Endothelial cell of umbilical vein (primary cell): ENCODE measurements around the gene TBCD. TPM values are rescaled to one million over a fixed set of nuclear protein-coding genes. Genes with fewer than 3 reads are reported as not detected.

ENCODE experiments used
- BruUV-seq: library from RNA; stranded (reverse); fragments of 400-500 nt; replicated peaks from 2 replicates; lab custom pipeline; 2021; lab: Mats Ljungman, UMichigan
- CTCF ChIA-PET: fragments of 300-600, 350-600 bp; sonication (Branson Sonifier 250); formaldehyde crosslinking; loops from one replicate; lab custom pipeline; 2021; ENCODE audit warnings: antibody characterized with exemption, inconsistent platforms; lab: Charles Lee
- POLR2A ChIA-PET: fragments of 300-600, 350-600 bp; sonication (Branson Sonifier 250); formaldehyde crosslinking; loops from one replicate; lab custom pipeline; 2021; ENCODE audit warnings: antibody characterized with exemption, inconsistent platforms; lab: Charles Lee
- DNase-seq: peaks from one replicate; pipeline ENCODE4 v3.0.0-alpha.2; 2011; ENCODE audit warnings: low read depth, low spot score
- FAIRE-seq: peaks from 2 replicates; lab custom pipeline; 2011; peaks lifted over from hg19 to GRCh38; lab: Jason Lieb, UNC
- H2AFZ ChIP-seq: 2 replicates; pipeline ENCODE4 v1.6.0; 2012; ENCODE audit warnings: low read depth, low read length, control low read depth, inconsistent platforms
- H3K27ac ChIP-seq: 2 replicates; pipeline ENCODE4 v1.5.1; 2011; ENCODE audit warnings: low read depth, mild to moderate bottlenecking, control low read depth, low read length, moderate library complexity; ENCODE audit not compliant: insufficient read depth
- H3K27me3 ChIP-seq, 2 experiments: 2 replicates each; pipeline versions ENCODE4 v1.6.0 to v1.6.1; 2011; ENCODE audit warnings: low read length in 2 of 2, mixed read lengths in 1 of 2; ENCODE audit not compliant: control insufficient read depth in 2 of 2, insufficient read depth in 2 of 2
- H3K36me3 ChIP-seq, 2 experiments: 2 replicates in 1 of 2; 3 replicates in 1 of 2; pipeline ENCODE4 v1.5.1; 2011; ENCODE audit warnings: low read length in 2 of 2, mild to moderate bottlenecking in 1 of 2, moderate library complexity in 1 of 2; ENCODE audit not compliant: control insufficient read depth in 2 of 2, insufficient read depth in 2 of 2; ENCODE audit errors: extremely low read depth in 1 of 2
- H3K4me1 ChIP-seq: 3 replicates; pipeline ENCODE4 v1.5.1; 2011; ENCODE audit warnings: mild to moderate bottlenecking, low read length; ENCODE audit not compliant: control insufficient read depth, insufficient read depth; ENCODE audit errors: extremely low read depth
- H3K4me2 ChIP-seq: 2 replicates; pipeline ENCODE4 v1.6.1; 2011; ENCODE audit warnings: low read length, control low read depth, mixed read lengths; ENCODE audit not compliant: insufficient read depth
- H3K4me3 ChIP-seq, 3 experiments: fragments of 200-600 bp in 1 of 3; sonication (generic), shearing (Covaris generic) in 1 of 3; replicated peaks in 1 of 3; 2 replicates each; pipeline ENCODE4 v1.5.1; 2011 to 2016; ENCODE audit warnings: control low read depth in 3 of 3, low read length in 3 of 3, mild to moderate bottlenecking in 2 of 3, inconsistent platforms in 1 of 3, low read depth in 1 of 3, moderate library complexity in 1 of 3; ENCODE audit not compliant: insufficient read depth in 1 of 3
- H3K79me2 ChIP-seq: 2 replicates; pipeline ENCODE4 v1.6.0; 2012; ENCODE audit warnings: low read length, inconsistent platforms; ENCODE audit not compliant: control insufficient read depth, insufficient read depth
- H3K9ac ChIP-seq: replicated peaks from 2 replicates; pipeline ENCODE3; 2011; ENCODE audit warnings: low read length, control low read depth; ENCODE audit not compliant: insufficient read depth; ENCODE audit errors: extremely low read depth
- H3K9me1 ChIP-seq: replicated peaks from 3 replicates; pipeline ENCODE4 v1.6.0; 2011; ENCODE audit warnings: mild to moderate bottlenecking, low read length; ENCODE audit not compliant: control insufficient read depth, insufficient read depth; ENCODE audit errors: extremely low read depth
- H3K9me3 ChIP-seq: replicated peaks from 2 replicates; pipeline ENCODE4 v1.5.1; 2012; ENCODE audit warnings: low read length, inconsistent platforms; ENCODE audit not compliant: control insufficient read depth, insufficient read depth
- H4K20me1 ChIP-seq: replicated peaks from 2 replicates; pipeline ENCODE3; 2011; ENCODE audit warnings: mild to moderate bottlenecking, low read length; ENCODE audit not compliant: control insufficient read depth, insufficient read depth; ENCODE audit errors: extremely low read depth
- FOS ChIP-seq: IDR thresholded peaks from 2 replicates; pipeline ENCODE4 v1.6.1; 2011; ENCODE audit warnings: mild to moderate bottlenecking, low read length, moderate library complexity, borderline replicate concordance; ENCODE audit not compliant: insufficient read depth
- GATA2 ChIP-seq: IDR thresholded peaks from 2 replicates; pipeline ENCODE4 v1.7.0; 2011; ENCODE audit warnings: low read depth, mild to moderate bottlenecking, moderate library complexity, mixed read lengths, low read length; ENCODE audit not compliant: insufficient read length, insufficient read depth
- JUN ChIP-seq: IDR thresholded peaks from 2 replicates; pipeline ENCODE4 v1.6.1; 2011; ENCODE audit warnings: borderline replicate concordance, low read depth; ENCODE audit not compliant: insufficient read length, insufficient read depth
- MYC ChIP-seq: IDR thresholded peaks from one replicate; pipeline ENCODE4 v1.6.1; 2011; ENCODE audit warnings: mild to moderate bottlenecking, low read depth, low read length
- POLR2AphosphoS5 ChIP-seq: IDR thresholded peaks from 2 replicates; pipeline ENCODE4 v1.6.1; 2012; ENCODE audit warnings: low read depth, mild to moderate bottlenecking, control low read depth, low read length, moderate library complexity; ENCODE audit not compliant: insufficient read depth
- dilution Hi-C: fragments of 300-500 bp; cut with MboI; formaldehyde crosslinking; loops from one replicate; pipeline ENCODE4 v1.15.0; 2019; ENCODE audit warnings: low sequenced_read_pairs; ENCODE audit not compliant: extremely low pct_ligation_motif_present
- intact Hi-C: fragments of 100-400 bp; cut with micrococcal nuclease; formaldehyde crosslinking; loops from one replicate; pipeline ENCODE4 v1.10.0; 2022
- polyA plus RNA-seq, 4 experiments: library from polyadenylated mRNA; depleted of rRNA in 3 of 4; stranded (reverse) in 3 of 4; unstranded in 1 of 4; fragments of >200 nt; gene quantifications; 2 replicates each; pipeline versions ENCODE4 v1.2.1 to v1.2.3, GENCODE V29; 2011 to 2012; ENCODE audit warnings: missing spikeins in 1 of 4
- total RNA-seq: library from RNA; stranded (reverse); gene quantifications from 2 replicates; pipeline ENCODE4 v1.2.3, GENCODE V29; 2021
- TF ChIP-seq, protein P1 (sequence below), 2 donors: IDR thresholded peaks; 1 replicate in 1 of 2; 2 replicates in 1 of 2; pipeline ENCODE4 v1.5.1; 2011; ENCODE audit warnings: low read length in 2 of 2, mild to moderate bottlenecking in 2 of 2, moderate library complexity in 2 of 2, control low read depth in 1 of 2, inconsistent platforms in 1 of 2, low read depth in 1 of 2; ENCODE audit not compliant: insufficient read depth in 1 of 2; ENCODE audit errors: extremely low read depth in 1 of 2
- TF ChIP-seq, protein P2 (sequence below): IDR thresholded peaks from 2 replicates; pipeline ENCODE4 v1.6.1; 2011; ENCODE audit not compliant: insufficient read depth, insufficient read length

TBCD gene
- total and polyA plus RNA-seq, 2 donors (not counting 3 experiments of a cell fraction or from before 2014, with no cell fraction given): 121 to 145 TPM

DNA sequence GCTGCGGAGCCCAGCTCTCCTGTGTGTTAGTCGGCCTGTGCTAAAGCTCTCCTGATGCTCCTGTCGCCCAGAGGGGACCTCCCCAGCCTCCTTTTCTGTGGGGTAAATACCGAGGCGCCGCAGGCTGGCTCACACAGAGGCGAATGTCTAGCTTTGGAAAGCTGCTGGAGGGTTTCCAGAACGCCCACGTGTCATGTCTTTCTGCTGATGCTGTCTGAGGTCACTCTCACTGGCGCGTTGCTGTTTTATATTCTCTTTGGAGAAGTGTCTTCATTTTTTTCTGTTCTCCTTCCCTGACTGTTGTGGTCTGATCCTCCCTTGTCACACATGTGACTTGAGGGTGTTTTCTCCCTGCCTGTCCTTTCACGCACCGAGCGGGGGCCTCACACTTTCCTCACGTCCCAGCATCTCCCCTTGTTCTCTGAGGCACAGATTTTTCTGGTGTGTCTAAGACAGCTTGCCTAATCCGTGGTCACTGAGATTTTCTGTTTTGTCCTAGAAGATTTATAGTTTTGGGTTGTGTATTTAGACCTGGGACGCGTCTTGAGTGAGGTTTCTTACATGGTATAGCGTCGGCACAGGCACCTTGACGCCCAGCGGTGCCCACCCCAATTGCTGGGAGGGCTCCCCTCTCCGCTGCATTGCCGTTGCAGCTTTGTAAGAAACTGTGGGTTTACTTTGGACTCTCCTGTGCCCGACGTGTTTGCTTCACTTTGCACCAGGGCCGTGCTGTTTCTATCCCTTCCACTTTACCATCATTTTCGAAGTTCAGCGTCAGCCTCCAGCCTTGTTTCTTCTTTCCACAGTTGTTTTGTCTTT lies 180.0 kb downstream of the TBCD start:
- no TSS peak for BruUV-seq
- Histone ChIP-seq H3K9ac (no peak overlapping the region), H3K9me1 (no peaks in the 10 kb centered on the region)

More for the DNA sequence above, 180.0 kb downstream of the TBCD start:
- dilution Hi-C loops: no loop called here
- TF ChIP-seq JUN (no peak), GATA2 (no peak), POLR2AphosphoS5 (no peak), FOS (no peak), MYC (no peak)
- TF ChIP-seq, protein P1, sequence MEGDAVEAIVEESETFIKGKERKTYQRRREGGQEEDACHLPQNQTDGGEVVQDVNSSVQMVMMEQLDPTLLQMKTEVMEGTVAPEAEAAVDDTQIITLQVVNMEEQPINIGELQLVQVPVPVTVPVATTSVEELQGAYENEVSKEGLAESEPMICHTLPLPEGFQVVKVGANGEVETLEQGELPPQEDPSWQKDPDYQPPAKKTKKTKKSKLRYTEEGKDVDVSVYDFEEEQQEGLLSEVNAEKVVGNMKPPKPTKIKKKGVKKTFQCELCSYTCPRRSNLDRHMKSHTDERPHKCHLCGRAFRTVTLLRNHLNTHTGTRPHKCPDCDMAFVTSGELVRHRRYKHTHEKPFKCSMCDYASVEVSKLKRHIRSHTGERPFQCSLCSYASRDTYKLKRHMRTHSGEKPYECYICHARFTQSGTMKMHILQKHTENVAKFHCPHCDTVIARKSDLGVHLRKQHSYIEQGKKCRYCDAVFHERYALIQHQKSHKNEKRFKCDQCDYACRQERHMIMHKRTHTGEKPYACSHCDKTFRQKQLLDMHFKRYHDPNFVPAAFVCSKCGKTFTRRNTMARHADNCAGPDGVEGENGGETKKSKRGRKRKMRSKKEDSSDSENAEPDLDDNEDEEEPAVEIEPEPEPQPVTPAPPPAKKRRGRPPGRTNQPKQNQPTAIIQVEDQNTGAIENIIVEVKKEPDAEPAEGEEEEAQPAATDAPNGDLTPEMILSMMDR (IDR thresholded peaks at IDR 0.05; ENCODE audit: extremely low read depth in 1 of 2, insufficient read depth in 1 of 2, low read depth in 1 of 2, low read length in 2 of 2): no peak
- TF ChIP-seq, protein P2, sequence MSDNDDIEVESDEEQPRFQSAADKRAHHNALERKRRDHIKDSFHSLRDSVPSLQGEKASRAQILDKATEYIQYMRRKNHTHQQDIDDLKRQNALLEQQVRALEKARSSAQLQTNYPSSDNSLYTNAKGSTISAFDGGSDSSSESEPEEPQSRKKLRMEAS: no peak
- Histone ChIP-seq H3K4me2 (no peak overlapping the region), H3K4me3 (no peak overlapping the region), H4K20me1 (no peaks in the 10 kb centered on the region), H2AFZ (no peak overlapping the region), H3K4me1 (peaks cover 5% of the 10 kb centered on the region), H3K27ac (peak overlapping the region; percentile 62), H3K36me3 (peaks cover 9 to 48% of the 10 kb centered on the region in 2 experiments), H3K9me3 (no peaks in the 10 kb centered on the region), H3K27me3 (no peaks in the 10 kb centered on the region), H3K79me2 (no peaks in the 10 kb centered on the region)
- no peak for FAIRE-seq
- CTCF ChIA-PET: interaction anchor here (1.1 to 2.2 kb wide), 4 partner anchors 10 to 150 kb away, joined by 3 to 8 read pairs (median 4); no protein-coding TSS in a partner anchor
- intact Hi-C loops: no loop called here
- POLR2A ChIA-PET: no interaction called here
- no peak for DNase-seq
